ENCODE results near the gene LNX1. TPM values are rescaled to one million over a fixed set of nuclear protein-coding genes. Genes with fewer than 3 reads are reported as not detected.

Gene LNX1
- total and polyA plus RNA-seq, 9 of the 15 experiments (the other 6 are each of a cell fraction or from before 2014, with no cell fraction given), result 0.40 to 3.6 (median 2.2) TPM

DNA sequence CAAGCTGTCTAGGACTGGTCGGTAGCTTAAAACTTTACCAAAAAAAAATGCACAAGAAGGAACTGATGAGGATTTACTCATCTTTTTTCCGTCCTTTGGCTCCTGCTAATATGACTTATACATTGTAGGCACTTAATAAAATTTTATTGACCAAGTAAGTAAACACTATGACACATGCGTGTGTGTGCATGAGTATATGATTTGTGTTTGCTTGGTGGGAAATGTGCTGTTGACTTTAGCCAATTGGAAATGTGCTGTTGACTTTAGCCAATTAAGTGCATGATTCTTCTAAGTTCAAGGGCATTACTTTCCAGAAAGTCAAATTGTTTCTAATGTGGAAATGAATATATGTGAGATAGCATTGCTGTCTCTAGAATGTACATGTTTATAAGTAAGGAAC, 135.5 kb downstream of the LNX1 start:
- H3K79me2 ChIP-seq (ENCODE audit: control insufficient read depth, insufficient read depth, low read length), result no peaks in the 10 kb centered on the region
- in situ Hi-C loops (cut with MboI), result no loop called here
- H3K9me1 ChIP-seq (ENCODE audit: control insufficient read depth, insufficient read depth, low read length), result no peaks in the 10 kb centered on the region
- ChIA-PET POLR2A (no interaction called here), CTCF (ENCODE audit: low intra/inter-chr PET ratio) (no interaction called here)
- ATAC-seq, result no peak
- no peak overlapping the region for H3K4me2 ChIP-seq (ENCODE audit: insufficient read depth, low read length)
- TF ChIP-seq MAZ (CRISPR knock-in tag; conservative IDR thresholded peaks at IDR 0.05 in 1 of 2, IDR thresholded peaks at IDR 0.05 in 1 of 2), result no peak
- TF ChIP-seq RNF2 (IDR thresholded peaks at IDR 0.05), result no peak
- no peak for TF ChIP-seq ESRRA (IDR thresholded peaks at IDR 0.05; ENCODE audit: borderline replicate concordance, low read depth)
- TF ChIP-seq NR4A1 (CRISPR knock-in tag; IDR thresholded peaks at IDR 0.05), result no peak
- TF ChIP-seq NR4A1 (tag; IDR thresholded peaks at IDR 0.05), result no peak
- no peak for TF ChIP-seq NFYB (IDR thresholded peaks at IDR 0.05; ENCODE audit: extremely low read depth, insufficient read length)
- no peak for TF ChIP-seq GTF2E2 (tag; IDR thresholded peaks at IDR 0.05)
- TF ChIP-seq, protein P1, sequence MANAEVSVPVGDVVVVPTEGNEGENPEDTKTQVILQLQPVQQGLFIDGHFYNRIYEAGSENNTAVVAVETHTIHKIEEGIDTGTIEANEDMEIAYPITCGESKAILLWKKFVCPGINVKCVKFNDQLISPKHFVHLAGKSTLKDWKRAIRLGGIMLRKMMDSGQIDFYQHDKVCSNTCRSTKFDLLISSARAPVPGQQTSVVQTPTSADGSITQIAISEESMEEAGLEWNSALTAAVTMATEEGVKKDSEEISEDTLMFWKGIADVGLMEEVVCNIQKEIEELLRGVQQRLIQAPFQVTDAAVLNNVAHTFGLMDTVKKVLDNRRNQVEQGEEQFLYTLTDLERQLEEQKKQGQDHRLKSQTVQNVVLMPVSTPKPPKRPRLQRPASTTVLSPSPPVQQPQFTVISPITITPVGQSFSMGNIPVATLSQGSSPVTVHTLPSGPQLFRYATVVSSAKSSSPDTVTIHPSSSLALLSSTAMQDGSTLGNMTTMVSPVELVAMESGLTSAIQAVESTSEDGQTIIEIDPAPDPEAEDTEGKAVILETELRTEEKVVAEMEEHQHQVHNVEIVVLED (CRISPR knock-in tag; IDR thresholded peaks at IDR 0.05), result no peak
- no peak for TF ChIP-seq GATAD2A (IDR thresholded peaks at IDR 0.05)
- TF ChIP-seq BACH1 (tag; IDR thresholded peaks at IDR 0.05), result no peak
- TF ChIP-seq CHCHD3 (CRISPR knock-in tag; IDR thresholded peaks at IDR 0.05), result no peak
- TF ChIP-seq TBP (optimal IDR thresholded peaks at IDR 0.05; ENCODE audit: low read depth, low read length), result no peak
- TF ChIP-seq JUNB (CRISPR knock-in tag; conservative IDR thresholded peaks at IDR 0.05), result no peak
- TF ChIP-seq SAFB2 (IDR thresholded peaks at IDR 0.05; ENCODE audit: borderline replicate concordance, low read depth, low read length, severe bottlenecking), result no peak
- no peak for TF ChIP-seq TBL1XR1 (IDR thresholded peaks at IDR 0.05; ENCODE audit: low read length in 2 of 2)
- TF ChIP-seq, protein P2, sequence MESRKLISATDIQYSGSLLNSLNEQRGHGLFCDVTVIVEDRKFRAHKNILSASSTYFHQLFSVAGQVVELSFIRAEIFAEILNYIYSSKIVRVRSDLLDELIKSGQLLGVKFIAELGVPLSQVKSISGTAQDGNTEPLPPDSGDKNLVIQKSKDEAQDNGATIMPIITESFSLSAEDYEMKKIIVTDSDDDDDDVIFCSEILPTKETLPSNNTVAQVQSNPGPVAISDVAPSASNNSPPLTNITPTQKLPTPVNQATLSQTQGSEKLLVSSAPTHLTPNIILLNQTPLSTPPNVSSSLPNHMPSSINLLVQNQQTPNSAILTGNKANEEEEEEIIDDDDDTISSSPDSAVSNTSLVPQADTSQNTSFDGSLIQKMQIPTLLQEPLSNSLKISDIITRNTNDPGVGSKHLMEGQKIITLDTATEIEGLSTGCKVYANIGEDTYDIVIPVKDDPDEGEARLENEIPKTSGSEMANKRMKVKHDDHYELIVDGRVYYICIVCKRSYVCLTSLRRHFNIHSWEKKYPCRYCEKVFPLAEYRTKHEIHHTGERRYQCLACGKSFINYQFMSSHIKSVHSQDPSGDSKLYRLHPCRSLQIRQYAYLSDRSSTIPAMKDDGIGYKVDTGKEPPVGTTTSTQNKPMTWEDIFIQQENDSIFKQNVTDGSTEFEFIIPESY (CRISPR knock-in tag; IDR thresholded peaks at IDR 0.05), result no peak
- TF ChIP-seq CBX5 (IDR thresholded peaks at IDR 0.05; ENCODE audit: borderline replicate concordance, low read depth), result no peak
- no peak for TF ChIP-seq HDAC1 (IDR thresholded peaks at IDR 0.05)
- TF ChIP-seq RBM22 (IDR thresholded peaks at IDR 0.05; ENCODE audit: low read depth, low read length, poor library complexity, severe bottlenecking), result no peak
- no peak for TF ChIP-seq NCOA6 (IDR thresholded peaks at IDR 0.05)
- no peak overlapping the region for H2AFZ ChIP-seq (ENCODE audit: low read depth, low read length)
- H3K27me3 ChIP-seq (ENCODE audit: control insufficient read depth in 2 of 2, insufficient read depth in 2 of 2, low read length in 2 of 2), result no peaks in the 10 kb centered on the region
- H4K20me1 ChIP-seq (replicated peaks; ENCODE audit: control insufficient read depth, insufficient read depth, low read length), result no peaks in the 10 kb centered on the region
- no peak overlapping the region for H3K9ac ChIP-seq (ENCODE audit: insufficient read depth in 1 of 2, low read depth in 2 of 2, low read length in 2 of 2)
- H3K4me3 ChIP-seq, result no peak overlapping the region
- DNase-seq (ENCODE audit: extremely low read depth in 1 of 4, low spot score in 3 of 4), result no peak
- no peak overlapping the region for H3K27ac ChIP-seq (ENCODE audit: extremely low read depth, low read depth, low read length)
- 95% methylated on average over 3 of the region's 3 CpGs for WGBS (ENCODE audit: insufficient coverage, low coverage, missing lambda C conversion rate)
- BruUV-seq (replicated peaks), result no TSS peak
- intact Hi-C loops (cut with micrococcal nuclease), result no loop called here
- no peak for FAIRE-seq
- H3K4me1 ChIP-seq (replicated peaks in 1 of 2; ENCODE audit: control insufficient read depth in 2 of 2, insufficient read depth in 2 of 2, low read length in 2 of 2), result no peaks in the 10 kb centered on the region
- no peaks in the 10 kb centered on the region for H3K9me3 ChIP-seq (replicated peaks; ENCODE audit: control insufficient read depth, insufficient read depth, low read depth, low read length)
- H3K36me3 ChIP-seq (ENCODE audit: control insufficient read depth, insufficient read depth, low read length), result peaks cover 85% of the 10 kb centered on the region
